NCI-H1417 (cell line): ENCODE measurements around the gene ADNP.

Experiments used
- DNase-seq, 3 experiments: peaks; one replicate each; lab custom pipeline; 2025; lab: John Stamatoyannopoulos, UW

Gene ADNP

DNA sequence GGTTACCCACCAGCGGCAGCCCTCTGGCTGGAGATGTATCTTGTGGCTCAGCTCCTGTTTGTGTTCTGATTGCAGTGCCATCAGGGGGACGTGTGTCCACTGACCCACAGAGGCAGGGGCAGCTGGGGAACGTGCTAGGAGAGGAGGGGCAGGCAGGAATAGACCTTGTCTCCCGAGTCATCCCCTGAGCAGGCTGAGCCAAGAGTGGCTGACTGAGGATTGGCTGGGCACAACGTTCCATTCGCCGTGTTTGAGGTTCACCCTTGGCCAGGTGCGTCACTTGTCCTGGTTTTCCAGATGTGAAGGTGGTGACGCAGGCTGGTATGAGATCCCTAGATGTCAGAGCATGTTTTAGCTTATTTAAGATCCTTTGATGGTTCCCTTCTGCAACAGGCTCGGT is 57.7 kb downstream of the ADNP start:
- DNase-seq: no peak

- DNase-seq: no peak
These were observed 58.4 kb downstream of the ADNP start for GRCh38 chr20:50872560-50873425.

GRCh38 chr20:50870561-50871161 is 60.6 kb downstream of the ADNP start:
- DNase-seq: no peak

DNA sequence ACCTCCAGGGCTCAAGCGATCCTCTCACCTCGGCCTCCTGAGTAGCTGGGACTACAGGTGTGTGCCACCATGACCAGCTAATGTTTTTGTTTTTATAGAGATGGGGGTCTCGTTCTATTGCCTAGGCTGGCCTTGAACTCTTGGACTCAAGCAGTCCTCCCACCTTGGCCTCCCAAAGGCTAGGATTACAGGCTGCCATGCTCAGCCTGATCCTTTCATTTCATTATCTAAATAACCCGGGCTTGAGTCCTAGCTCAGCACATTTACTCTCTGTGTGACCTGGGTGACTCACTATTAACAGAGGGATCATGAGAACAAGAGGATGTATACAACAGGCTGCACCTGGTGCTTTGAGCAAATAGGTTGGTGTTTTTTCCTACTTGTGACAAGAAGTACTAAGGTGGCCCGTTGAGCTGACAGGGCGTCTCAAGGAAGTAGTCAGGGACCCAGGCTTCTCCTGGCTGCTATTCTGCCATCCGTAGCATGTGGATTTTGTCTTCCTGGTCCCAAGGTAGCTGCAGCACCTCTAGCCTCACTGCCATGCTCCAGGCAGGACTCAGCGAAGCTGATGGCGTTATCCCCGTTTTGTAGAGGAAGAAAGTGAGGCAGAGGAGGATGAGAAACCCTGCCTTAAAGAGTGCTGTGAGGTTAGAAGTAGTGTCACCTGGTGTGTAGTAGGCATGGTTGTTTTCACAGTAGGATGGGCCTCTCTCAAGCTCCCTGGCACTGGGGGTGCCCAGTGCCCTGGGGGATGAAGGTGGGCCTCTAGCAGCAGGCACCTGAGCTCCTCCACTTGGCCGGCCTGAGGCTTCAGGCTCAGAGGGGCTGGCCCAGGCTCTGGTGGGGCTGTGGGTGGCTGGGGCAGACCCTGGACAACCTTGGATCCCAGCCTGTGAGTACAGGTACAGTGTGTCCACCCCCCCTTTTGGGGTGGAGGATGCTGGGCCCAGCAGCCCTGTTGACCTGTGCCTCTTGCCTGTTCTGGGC is 62.4 kb downstream of the ADNP start:
- no peak for DNase-seq

DNA sequence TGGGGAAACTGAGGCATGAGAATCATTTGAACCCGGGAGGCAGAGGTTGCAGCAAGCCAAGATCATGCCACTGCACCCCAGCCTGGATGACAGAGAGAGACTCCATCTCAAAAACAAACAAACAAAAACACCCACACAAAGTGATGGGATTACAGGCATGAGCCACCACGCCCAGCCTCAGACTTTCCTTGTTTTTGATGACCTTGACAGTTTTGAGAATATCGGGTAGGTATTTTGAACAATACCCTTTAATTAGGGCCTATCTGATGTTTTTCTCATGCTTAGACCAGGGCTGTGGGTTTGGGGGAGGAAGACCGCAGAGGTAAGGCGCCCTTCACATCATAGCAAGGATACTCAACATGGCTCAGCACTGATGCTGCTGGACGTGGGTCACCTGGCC is 63.4 kb downstream of the ADNP start:
- DNase-seq: no peak

GRCh38 chr20:50866831-50867230 is 64.4 kb downstream of the ADNP start:
- no peak for DNase-seq

DNA sequence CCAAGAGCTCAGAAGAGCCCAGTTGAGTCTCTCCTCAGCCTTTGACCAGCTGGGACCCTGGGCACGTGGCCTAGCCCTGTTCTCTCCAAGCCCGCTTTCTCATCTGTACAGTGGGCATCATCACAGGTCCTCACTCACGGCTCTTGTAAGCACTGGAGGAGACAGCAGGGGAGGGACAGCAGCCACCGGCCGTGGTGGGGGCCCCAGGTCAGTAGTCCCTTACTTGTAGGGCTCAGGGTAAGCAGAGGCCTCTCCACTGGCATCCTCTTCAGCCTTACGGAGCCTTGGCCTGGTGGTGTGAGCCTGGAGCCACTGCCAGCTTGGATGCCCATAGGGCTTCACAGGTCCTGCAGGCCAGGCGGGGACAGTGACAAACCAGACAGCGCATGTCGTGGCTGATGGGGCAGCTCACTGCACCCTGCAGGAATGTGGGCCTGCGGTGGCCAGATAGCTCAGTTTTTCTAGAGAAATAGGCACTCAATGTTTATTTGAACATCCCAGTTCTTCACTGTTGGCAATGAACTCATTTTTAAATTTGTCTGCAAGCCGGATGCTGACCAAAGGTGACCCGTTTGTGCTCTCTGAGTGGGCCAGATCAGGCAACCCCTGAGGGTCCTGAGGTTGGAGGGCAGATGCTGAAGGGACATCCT is 65.1 kb downstream of the ADNP start:
- no peak for DNase-seq

GRCh38 chr20:50865591-50865990 is 65.6 kb downstream of the ADNP start:
- DNase-seq: no peak

GRCh38 chr20:50865114-50865513 is 66.1 kb downstream of the ADNP start:
- no peak for DNase-seq

- DNase-seq: no peak
These were observed 68.7 kb downstream of the ADNP start for GRCh38 chr20:50862546-50862945.

DNA sequence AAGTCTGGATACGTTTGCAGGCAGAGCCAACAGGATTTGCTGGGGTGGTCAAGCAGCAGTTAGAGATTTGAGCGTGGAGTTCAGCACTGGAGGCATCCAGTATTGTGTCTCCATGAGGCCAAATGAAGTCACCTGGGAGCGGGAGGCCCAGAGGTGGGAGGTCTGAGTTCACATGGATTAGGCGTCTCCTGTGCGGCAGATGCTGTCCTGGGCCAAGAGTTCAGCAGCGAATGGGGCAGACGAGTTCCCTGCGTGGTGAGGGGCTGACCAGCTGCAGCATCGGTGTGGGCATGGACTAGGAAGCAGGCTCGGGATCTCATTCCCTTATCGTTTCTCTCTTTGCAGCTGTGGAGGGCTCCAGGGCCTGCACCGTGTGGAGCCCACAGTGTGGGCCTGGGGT is 70.2 kb downstream of the ADNP start:
- no peak for DNase-seq

- no peak for DNase-seq
These were observed 72.1 kb downstream of the ADNP start for GRCh38 chr20:50859161-50859560.

- no peak for DNase-seq
These were observed 72.7 kb downstream of the ADNP start for GRCh38 chr20:50858525-50858924.

DNA sequence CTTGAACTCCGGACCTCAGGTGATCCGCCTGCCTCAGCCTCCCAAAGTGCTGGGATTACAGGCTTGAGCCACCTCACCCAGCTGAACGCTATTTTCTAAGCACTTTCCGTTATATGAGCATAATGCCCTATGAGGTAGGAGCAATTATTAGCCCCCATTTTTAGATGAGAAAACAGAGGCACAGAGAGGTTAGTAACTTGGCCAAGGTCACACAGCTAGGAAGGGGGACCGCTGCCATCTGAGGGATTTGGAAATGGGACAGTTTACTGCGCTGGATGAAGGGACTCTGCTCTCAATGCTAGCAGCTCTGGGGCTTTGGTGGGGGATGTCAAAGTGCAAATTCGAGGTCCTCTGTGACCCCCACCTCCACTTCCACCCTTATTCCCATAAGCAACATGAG is 73.9 kb downstream of the ADNP start:
- DNase-seq: no peak

DNA sequence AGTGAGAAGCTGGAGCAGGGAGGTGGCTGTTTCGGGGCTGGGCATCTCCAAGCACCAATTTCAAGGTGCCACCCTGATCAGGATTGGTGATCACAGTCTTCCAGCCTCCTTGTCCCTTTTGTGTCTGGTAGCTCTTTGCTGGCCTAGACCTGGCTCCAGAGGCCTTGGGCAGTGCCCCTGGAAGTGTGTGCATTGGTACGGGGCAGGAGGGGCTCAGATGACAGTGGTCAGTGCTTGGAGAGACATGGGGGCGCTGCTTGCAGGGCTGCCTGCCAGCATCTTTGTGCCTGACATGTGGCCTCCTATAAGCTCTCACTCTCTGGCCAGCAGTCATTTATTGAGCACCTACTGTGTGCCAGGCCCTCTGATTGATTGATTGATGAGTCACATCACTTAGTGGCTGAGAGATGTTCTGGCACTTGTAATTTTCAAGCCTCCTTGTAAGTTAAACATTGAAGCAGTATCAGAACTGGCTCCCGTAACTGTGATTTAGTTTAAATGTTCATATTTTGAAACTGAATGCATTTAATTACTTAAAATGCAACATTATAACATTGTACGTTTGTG is 74.7 kb downstream of the ADNP start:
- no peak for DNase-seq

GRCh38 chr20:50855498-50856474 is 75.5 kb downstream of the ADNP start:
- DNase-seq: no peak

- DNase-seq: no peak
These were observed 76.6 kb downstream of the ADNP start for GRCh38 chr20:50854506-50855249.

GRCh38 chr20:50852085-50852484 is 79.2 kb downstream of the ADNP start:
- DNase-seq: no peak

DNA sequence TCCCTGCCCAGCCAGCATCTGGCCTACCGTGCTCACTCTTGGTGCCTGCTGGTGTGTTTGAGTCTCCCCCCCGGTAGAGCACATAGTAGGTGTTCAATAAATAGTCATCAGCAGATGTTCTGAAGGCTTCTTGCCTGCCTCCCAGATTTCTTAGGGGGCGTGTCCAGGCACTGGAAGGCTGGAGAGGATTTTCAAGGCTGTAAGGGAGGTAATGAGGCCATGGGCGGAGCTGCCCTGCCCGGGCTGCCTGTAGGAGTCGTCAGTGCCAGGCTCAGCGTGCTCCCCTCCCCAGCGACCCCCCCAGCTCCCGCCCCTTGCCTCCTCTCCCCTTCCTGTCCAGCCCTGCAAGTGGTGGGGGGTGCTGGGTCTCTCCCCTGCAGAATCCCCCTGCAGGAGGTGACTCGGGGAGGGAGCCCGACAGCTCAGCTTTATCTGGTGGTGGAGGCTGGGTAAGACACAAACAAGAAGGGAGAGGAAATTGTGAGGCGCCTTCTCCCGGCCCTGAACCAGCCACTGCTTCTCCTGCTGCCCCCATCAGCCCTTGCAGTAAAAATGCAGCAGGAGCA is 80.4 kb downstream of the ADNP start:
- no peak for DNase-seq
